NCI-H460 (cell line): ENCODE data around the gene MICU2. TPM values are rescaled to one million over a fixed set of nuclear protein-coding genes. Genes with fewer than 3 reads are reported as not detected.

Experiments
- DNase-seq: peaks from one replicate; pipeline ENCODE4 v3.0.0-alpha.2; 2016; ENCODE audit warnings: low read depth; ENCODE audit errors: extremely low read depth
- total RNA-seq: library from RNA; depleted of rRNA; stranded (reverse); fragments of >200 nt; shearing (Covaris generic); gene quantifications from 2 replicates; pipeline ENCODE4 v1.2.3, GENCODE V29; 2014

The MICU2 gene
- total RNA-seq, 1 experiment from 2014 or later, result 41.7 TPM

DNA sequence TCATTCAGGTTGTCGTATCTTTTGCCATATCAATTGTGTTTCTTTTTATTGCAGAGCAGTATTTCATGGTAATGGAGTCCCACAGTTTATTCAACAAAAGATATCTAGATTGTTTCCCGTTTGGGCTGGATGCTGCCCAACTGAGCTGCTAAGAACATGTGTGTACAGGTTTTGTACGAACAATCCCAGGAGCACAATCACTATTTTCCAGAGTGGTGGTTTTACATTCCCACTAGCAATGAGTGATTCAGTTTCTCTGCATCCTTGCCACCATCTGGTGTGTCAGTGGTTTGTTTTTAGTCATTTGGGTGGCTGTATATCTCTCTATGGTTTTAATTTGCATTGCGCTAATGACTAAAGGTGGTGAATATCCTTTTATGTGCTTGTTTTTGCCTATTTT is 92.1 kb downstream of the MICU2 start:
- no peak for DNase-seq

DNA sequence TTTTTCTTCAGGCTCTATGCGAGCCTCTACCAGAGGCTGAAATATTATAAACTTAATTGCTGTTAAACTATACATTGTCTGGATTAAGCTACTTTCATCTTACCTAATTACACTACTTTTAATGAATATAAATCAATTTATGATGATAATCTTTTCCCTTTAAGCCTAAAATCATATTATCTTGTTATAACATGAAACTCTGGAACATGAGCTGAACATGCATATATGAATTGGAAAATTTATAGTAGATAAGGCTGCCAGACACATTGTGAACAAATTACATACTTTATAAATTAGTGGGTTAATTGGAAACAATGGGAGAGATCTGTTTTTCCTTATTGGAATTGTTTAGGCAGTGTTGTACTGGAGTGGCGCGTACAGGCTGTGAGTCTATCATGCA is 99.6 kb downstream of the MICU2 start:
- no peak for DNase-seq

- DNase-seq, result no peak
Observed at GRCh38 chr13:21501686-21502085, 102.3 kb downstream of the MICU2 start.

GRCh38 chr13:21486322-21486721 is 117.6 kb downstream of the MICU2 start:
- no peak for DNase-seq

GRCh38 chr13:21483748-21484147 is 120.2 kb downstream of the MICU2 start:
- DNase-seq, result no peak

GRCh38 chr13:21481359-21481758 is 122.6 kb downstream of the MICU2 start:
- DNase-seq, result no peak

GRCh38 chr13:21478881-21479808 is 124.8 kb downstream of the MICU2 start:
- peak; percentile 70 for DNase-seq

GRCh38 chr13:21476893-21477472 is 127.0 kb downstream of the MICU2 start:
- peak; percentile 63 for DNase-seq

- no peak for DNase-seq
Observed at GRCh38 chr13:21475115-21475514, 128.9 kb downstream of the MICU2 start.

- no peak for DNase-seq
Observed at GRCh38 chr13:21470785-21471184, 133.2 kb downstream of the MICU2 start.

DNA sequence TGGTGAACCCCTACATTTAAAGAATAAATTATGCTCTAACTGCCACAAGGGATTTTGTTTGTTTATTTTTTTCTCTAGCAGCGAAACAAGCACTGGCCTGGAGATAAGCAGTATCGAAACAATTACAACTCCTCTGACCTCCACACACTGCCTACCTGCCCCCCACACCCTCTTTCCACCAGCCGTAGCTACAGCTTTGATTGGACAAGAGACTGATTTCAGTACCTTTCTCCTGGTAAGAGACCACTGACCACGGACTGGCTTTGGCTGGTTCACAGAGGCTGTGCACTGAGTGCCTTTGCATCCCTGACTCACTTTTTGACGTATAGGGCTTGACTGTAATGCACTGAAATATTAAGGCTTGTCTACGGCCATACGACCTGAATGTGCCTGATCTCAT is 137.4 kb downstream of the MICU2 start:
- DNase-seq, result no peak

DNA sequence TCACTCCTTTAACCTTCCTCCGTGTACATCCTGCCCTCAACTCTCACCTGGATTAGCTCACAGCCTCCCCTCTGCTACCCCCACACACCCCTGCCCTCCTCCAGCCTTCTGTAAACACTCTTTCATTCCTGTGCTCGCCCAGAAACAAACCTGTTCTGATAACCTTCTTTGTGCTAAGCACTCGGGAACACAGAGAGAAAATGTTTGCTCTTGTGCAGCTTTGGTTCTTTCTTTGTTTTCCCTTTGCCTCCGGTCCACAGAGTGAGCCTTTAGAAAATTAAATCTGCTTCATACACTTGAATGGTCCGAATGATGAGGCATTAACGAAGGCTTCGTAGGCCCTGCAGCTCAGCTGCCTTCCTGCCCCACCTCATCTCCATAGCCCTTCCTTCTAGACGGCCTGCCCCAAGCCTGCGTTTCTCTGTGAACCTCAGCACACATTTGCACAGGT is 138.2 kb downstream of the MICU2 start:
- no peak for DNase-seq

- no peak for DNase-seq
Observed at GRCh38 chr13:21463424-21463823, 140.5 kb downstream of the MICU2 start.

DNA sequence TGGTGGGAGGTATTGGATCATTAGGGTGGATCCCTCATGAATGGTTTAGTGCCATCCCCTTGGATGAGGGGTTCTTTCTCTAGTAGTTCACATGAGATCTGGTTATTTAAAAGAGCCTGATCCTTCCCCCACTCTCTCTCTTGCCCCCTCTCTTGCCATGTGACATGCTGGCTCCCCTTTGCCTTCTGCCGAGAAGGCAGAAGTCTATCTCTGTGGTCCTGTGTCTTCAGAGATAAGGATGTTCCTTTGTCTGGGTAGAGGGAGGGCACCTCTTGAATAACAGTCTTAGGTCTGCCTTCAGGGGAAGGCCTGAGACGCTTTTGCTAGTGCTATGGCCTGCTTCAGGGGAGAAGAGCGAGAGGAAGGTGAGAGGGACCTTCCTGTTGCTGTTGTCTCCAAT is 142.8 kb downstream of the MICU2 start:
- DNase-seq, result no peak

- peak; percentile 65 for DNase-seq
Observed at GRCh38 chr13:21458813-21459701, 144.9 kb downstream of the MICU2 start, which contains the start of gene ZDHHC20. Gene ZDHHC20 (minus strand): TSS chr13:21459303. CDS start chr13:21459171, 132 bp downstream.

GRCh38 chr13:21458451-21458812 is 145.5 kb downstream of the MICU2 start:
- DNase-seq, result no peak

- no peak for DNase-seq
Observed at GRCh38 chr13:21453387-21454081, 150.4 kb downstream of the MICU2 start.

DNA sequence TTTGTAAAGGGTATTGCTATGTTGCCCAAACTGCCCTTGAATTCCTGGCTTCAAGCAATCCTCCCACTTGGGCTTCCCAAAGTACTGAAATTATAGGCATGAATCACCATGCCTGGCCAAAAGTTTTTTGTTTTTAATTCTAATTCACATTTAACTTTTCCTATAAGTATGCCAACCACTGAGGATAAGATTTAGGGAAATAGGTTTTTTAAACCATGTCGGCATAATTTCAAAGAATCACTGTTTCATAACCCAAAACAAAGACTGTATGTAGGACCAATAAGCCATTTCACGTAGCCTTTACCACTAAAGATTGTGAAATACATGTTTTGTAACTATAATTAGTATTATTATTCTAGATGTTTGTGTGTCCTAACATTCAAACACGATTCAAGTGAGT is 153.0 kb downstream of the MICU2 start:
- DNase-seq, result no peak

DNA sequence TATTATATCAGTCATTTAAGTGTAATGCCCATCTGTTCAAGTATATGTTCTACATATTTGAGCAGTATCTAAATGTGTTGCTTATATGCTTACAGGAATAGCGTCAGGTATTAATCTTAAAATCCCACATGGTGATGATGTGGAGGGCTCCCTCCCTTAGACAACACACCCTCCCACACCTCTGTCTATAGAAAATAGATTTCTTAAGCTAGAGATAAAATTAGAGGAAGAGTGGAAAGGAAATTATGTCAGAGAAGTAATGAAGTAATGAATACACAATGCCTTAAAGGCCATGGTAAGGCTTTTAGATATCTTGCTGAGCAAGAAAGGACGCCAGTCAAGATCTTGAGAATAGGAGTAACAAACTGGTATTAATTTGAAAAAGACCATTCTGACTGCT is 157.3 kb downstream of the MICU2 start:
- DNase-seq, result no peak

GRCh38 chr13:21445759-21446158 is 158.2 kb downstream of the MICU2 start:
- DNase-seq, result no peak
